Measurements from ENCODE around the gene SEPTIN1.
"Not testable (repeated sequence)": the region's sequence is repeated elsewhere in the genome, so short reads cannot be mapped to it uniquely, and the experiment has no call there.

DNA sequence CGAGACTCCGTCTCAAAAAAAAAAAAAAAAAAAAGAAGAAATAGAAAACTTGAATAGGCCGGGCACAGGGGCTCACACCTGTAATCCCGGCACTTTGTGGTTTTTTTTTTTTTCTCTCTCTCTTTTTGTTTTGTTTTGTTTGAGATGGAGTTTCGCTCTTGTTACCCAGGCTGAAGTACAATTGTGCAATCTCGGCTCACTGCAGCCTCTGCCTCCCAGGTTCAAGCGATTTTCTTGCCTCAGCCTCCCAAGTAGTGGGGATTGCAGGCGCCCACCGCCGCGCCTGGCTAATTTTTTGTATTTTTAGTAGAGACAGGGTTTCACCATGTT, 38.9 kb downstream of the SEPTIN1 start:
- TF ChIP-seq, protein P1, sequence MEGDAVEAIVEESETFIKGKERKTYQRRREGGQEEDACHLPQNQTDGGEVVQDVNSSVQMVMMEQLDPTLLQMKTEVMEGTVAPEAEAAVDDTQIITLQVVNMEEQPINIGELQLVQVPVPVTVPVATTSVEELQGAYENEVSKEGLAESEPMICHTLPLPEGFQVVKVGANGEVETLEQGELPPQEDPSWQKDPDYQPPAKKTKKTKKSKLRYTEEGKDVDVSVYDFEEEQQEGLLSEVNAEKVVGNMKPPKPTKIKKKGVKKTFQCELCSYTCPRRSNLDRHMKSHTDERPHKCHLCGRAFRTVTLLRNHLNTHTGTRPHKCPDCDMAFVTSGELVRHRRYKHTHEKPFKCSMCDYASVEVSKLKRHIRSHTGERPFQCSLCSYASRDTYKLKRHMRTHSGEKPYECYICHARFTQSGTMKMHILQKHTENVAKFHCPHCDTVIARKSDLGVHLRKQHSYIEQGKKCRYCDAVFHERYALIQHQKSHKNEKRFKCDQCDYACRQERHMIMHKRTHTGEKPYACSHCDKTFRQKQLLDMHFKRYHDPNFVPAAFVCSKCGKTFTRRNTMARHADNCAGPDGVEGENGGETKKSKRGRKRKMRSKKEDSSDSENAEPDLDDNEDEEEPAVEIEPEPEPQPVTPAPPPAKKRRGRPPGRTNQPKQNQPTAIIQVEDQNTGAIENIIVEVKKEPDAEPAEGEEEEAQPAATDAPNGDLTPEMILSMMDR (conservative IDR thresholded peaks at IDR 0.05 in 1 of 2, IDR thresholded peaks at IDR 0.05 in 1 of 2; ENCODE audit: low read depth in 1 of 2, low read length in 2 of 2) = not testable (repeated sequence)
- TF ChIP-seq EZH2 (IDR thresholded peaks at IDR 0.05; ENCODE audit: low read length, missing control alignments) = not testable (repeated sequence)

Measured in fibroblast of lung (primary cell).